OCI-LY1 (cell line): Measurements from ENCODE around the gene CERS6.

Experiments
- H2AFZ ChIP-seq: fragments of 200-600 bp; sonication (generic), shearing (Covaris generic); 2 replicates; pipeline ENCODE4 v1.6.0; 2014; ENCODE audit warnings: antibody characterized with exemption, mild to moderate bottlenecking, low read length
- H3F3A ChIP-seq: fragments of 200-600 bp; sonication (generic), shearing (Covaris generic); 2 replicates; pipeline ENCODE4 v1.6.0; 2014; ENCODE audit warnings: mild to moderate bottlenecking, antibody characterized with exemption, low read length, moderate library complexity; ENCODE audit not compliant: insufficient read depth
- H3K27ac ChIP-seq: fragments of 200-600 bp; sonication (generic); 2 replicates; pipeline ENCODE4 v1.5.1; 2014; ENCODE audit warnings: low read length, mixed run types, mild to moderate bottlenecking, low read depth; ENCODE audit not compliant: poor library complexity, severe bottlenecking
- H3K27me3 ChIP-seq: fragments of 200-600 bp; sonication (generic); 2 replicates; pipeline ENCODE4 v1.6.0; 2014; ENCODE audit warnings: antibody characterized with exemption, mild to moderate bottlenecking, low read length, moderate library complexity; ENCODE audit not compliant: insufficient read depth
- H3K36me3 ChIP-seq: fragments of 200-600 bp; sonication (generic); 2 replicates; pipeline ENCODE4 v1.6.1; 2014; ENCODE audit warnings: mild to moderate bottlenecking, antibody characterized with exemption, low read length, moderate library complexity, mixed read lengths; ENCODE audit not compliant: insufficient read depth
- H3K4me1 ChIP-seq: fragments of 200-600 bp; sonication (generic); 2 replicates; pipeline ENCODE4 v1.5.1; 2014; ENCODE audit warnings: mild to moderate bottlenecking, low read length, moderate library complexity; ENCODE audit not compliant: insufficient read depth, severe bottlenecking
- H3K4me2 ChIP-seq: fragments of 200-600 bp; sonication (generic), shearing (Covaris generic); 2 replicates; pipeline ENCODE4 v1.6.1; 2014; ENCODE audit warnings: low read length
- H3K4me3 ChIP-seq: fragments of 200-600 bp; sonication (generic); 2 replicates; pipeline ENCODE4 v1.5.1; 2014; ENCODE audit warnings: low read length, low read depth, mild to moderate bottlenecking, mixed read lengths; ENCODE audit not compliant: poor library complexity, severe bottlenecking
- H3K79me2 ChIP-seq: fragments of 200-600 bp; shearing (Covaris generic); 2 replicates; pipeline ENCODE4 v1.6.1; 2016; ENCODE audit warnings: mixed run types, low read length, mixed read lengths; ENCODE audit not compliant: insufficient read depth
- H3K9ac ChIP-seq: fragments of 200-600 bp; sonication (generic), shearing (Covaris generic); 2 replicates; pipeline ENCODE4 v1.6.1; 2014; ENCODE audit warnings: mild to moderate bottlenecking, low read length, mixed read lengths
- H3K9me2 ChIP-seq: fragments of 200-600 bp; sonication (generic), shearing (Covaris generic); 2 replicates; pipeline ENCODE4 v1.6.1; 2014; ENCODE audit warnings: low read depth, mild to moderate bottlenecking, low read length, mixed read lengths
- H3K9me3 ChIP-seq: fragments of 200-600 bp; shearing (Covaris generic); 2 replicates; pipeline ENCODE4 v1.6.1; 2014; ENCODE audit warnings: low read length, mixed read lengths
- H4K20me1 ChIP-seq: fragments of 200-600 bp; sonication (generic), shearing (Covaris generic); 2 replicates; pipeline ENCODE4 v1.6.0; 2016; ENCODE audit warnings: mild to moderate bottlenecking, low read length; ENCODE audit not compliant: insufficient read depth
- EZH2 ChIP-seq: fragments of 200-600 bp; sonication (generic), shearing (Covaris generic); IDR thresholded peaks from 2 replicates; pipeline ENCODE4 v1.8.0; 2017; ENCODE audit warnings: borderline replicate concordance, mixed run types, mild to moderate bottlenecking, antibody characterized with exemption, low read length, moderate library complexity, mixed read lengths
- TF ChIP-seq, protein P1 (sequence below): fragments of 200-600 bp; sonication (generic), shearing (Covaris generic); IDR thresholded peaks from 2 replicates; pipeline ENCODE4 v1.5.1; 2017; ENCODE audit warnings: mild to moderate bottlenecking, antibody characterized with exemption, low read length, moderate library complexity, mixed read lengths

CERS6 gene

DNA sequence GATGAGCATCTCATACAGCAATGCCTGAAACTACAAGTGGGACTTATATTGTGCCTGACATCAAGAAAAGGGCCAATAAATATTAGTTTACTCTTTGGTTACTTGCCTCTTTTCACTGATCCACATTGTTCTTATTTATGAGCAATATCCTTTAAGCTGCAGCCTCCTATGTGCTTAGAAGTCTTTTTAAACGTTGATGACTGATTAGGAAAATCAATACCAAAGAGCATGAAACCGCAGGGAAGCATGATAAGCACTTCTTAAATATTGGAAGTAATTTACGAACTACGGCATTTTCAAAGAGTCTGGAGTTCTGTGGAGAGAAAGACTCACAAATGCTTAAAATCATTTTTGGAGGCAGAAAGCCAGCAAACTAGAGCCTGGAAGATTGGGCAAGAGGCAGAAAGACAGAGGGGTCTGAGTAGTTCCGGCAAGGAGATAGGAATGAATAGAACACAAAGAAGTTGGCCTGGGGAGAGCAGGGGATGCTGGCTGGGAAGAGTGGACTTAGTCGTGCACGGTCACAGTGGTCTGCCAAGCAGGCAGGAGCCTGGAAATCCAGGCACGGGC, 223.8 kb downstream of the CERS6 start:
- no peaks in the 10 kb centered on the region for H3F3A ChIP-seq
- no peaks in the 10 kb centered on the region for H3K9me2 ChIP-seq
- no peaks in the 10 kb centered on the region for H3K4me1 ChIP-seq
- no peak for TF ChIP-seq EZH2
- TF ChIP-seq, protein P1, sequence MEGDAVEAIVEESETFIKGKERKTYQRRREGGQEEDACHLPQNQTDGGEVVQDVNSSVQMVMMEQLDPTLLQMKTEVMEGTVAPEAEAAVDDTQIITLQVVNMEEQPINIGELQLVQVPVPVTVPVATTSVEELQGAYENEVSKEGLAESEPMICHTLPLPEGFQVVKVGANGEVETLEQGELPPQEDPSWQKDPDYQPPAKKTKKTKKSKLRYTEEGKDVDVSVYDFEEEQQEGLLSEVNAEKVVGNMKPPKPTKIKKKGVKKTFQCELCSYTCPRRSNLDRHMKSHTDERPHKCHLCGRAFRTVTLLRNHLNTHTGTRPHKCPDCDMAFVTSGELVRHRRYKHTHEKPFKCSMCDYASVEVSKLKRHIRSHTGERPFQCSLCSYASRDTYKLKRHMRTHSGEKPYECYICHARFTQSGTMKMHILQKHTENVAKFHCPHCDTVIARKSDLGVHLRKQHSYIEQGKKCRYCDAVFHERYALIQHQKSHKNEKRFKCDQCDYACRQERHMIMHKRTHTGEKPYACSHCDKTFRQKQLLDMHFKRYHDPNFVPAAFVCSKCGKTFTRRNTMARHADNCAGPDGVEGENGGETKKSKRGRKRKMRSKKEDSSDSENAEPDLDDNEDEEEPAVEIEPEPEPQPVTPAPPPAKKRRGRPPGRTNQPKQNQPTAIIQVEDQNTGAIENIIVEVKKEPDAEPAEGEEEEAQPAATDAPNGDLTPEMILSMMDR, result no peak
- no peaks in the 10 kb centered on the region for H3K79me2 ChIP-seq
- H3K4me3 ChIP-seq, result no peak overlapping the region
- no peak overlapping the region for H3K4me2 ChIP-seq
- no peaks in the 10 kb centered on the region for H3K9me3 ChIP-seq
- no peak overlapping the region for H3K27ac ChIP-seq
- no peak overlapping the region for H2AFZ ChIP-seq
- no peaks in the 10 kb centered on the region for H3K27me3 ChIP-seq
- H3K36me3 ChIP-seq, result no peaks in the 10 kb centered on the region
- H4K20me1 ChIP-seq, result no peaks in the 10 kb centered on the region
- no peak overlapping the region for H3K9ac ChIP-seq

DNA sequence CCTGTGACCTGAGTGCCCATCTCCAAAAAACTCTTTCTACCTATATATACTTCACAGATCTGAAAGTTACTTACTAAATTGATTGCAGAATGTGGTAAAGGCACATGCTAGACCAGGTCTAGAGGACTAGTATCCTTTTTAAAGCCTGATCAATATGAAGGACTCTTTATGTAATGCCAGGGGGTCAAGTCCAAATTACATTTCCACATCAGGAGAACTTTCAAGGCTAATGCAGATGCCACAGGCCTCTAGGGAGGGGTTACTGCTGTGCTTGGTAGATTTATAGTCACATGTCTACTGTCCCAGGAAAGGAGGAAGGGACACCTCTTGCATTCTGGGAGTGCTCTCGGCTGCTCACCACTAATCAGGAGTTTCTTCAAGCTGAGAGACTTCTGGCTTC, 227.9 kb downstream of the CERS6 start:
- Histone ChIP-seq H3K4me2 (no peak overlapping the region), H3K4me3 (no peak overlapping the region), H3K36me3 (no peaks in the 10 kb centered on the region), H3K9me3 (no peaks in the 10 kb centered on the region), H3K9me2 (no peaks in the 10 kb centered on the region), H3K79me2 (no peaks in the 10 kb centered on the region), H3K9ac (no peak overlapping the region), H3F3A (no peaks in the 10 kb centered on the region), H3K27me3 (no peaks in the 10 kb centered on the region), H4K20me1 (no peaks in the 10 kb centered on the region), H2AFZ (no peak overlapping the region), H3K27ac (no peak overlapping the region), H3K4me1 (no peaks in the 10 kb centered on the region)
- TF ChIP-seq, protein P1, result no peak
- no peak for TF ChIP-seq EZH2

DNA sequence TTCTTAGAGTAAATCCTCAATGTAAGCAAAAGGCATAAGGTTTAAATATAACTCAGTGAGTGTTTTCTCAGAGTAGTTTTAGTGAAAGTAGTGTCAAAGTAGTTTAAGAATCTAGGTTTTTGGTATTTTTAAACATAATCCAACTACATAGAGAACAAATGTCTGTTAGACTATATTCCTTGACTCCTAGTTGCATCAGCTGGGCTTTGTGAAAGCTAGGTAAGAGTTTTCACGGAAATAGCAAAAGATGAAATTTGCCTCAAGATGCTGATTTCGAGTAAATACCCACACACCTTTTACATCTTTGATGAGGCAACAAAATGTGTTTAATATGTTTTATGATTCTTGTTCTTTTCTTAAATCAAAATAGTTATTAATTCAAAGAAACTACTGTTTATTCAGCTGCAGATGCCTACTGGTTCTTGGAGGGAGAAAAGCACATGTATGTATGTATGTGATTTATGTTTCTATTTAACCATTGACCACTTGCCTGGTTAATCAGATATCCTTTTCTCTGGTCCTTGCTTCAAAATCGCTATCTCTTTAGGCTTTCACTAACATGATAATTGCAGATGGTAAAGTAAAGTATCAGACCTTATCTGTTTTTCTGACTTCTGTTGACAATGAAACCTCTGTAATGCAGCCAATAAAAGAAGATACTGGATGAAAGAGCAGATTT, 229.0 kb downstream of the CERS6 start:
- Histone ChIP-seq H3K27me3 (no peaks in the 10 kb centered on the region), H3K79me2 (no peaks in the 10 kb centered on the region), H3K4me1 (no peaks in the 10 kb centered on the region), H4K20me1 (no peaks in the 10 kb centered on the region), H2AFZ (no peak overlapping the region), H3K36me3 (no peaks in the 10 kb centered on the region), H3F3A (no peaks in the 10 kb centered on the region), H3K9me2 (no peaks in the 10 kb centered on the region), H3K27ac (no peak overlapping the region), H3K4me3 (no peak overlapping the region), H3K9ac (no peak overlapping the region), H3K4me2 (no peak overlapping the region), H3K9me3 (no peaks in the 10 kb centered on the region)
- TF ChIP-seq EZH2, result no peak
